HG03571 (cell line): ENCODE data around the gene RALGDS.
"Not testable (repeated sequence)": the region's sequence is repeated elsewhere in the genome, so short reads cannot be mapped to it uniquely, and the experiment has no call there.

Experiments
- ATAC-seq: cut with Tn5 transposase; IDR thresholded peaks from one replicate; pipeline ENCODE4 v1.9.1; 2021; ENCODE audit not compliant: unreplicated experiment

RALGDS gene

GRCh38 chr9:133090187-133090586 is 30.9 kb downstream of the RALGDS start:
- no peak for ATAC-seq

- no peak for ATAC-seq
These were observed 31.8 kb downstream of the RALGDS start for GRCh38 chr9:133089271-133089671.

GRCh38 chr9:133088756-133089155 is 32.3 kb downstream of the RALGDS start:
- ATAC-seq = no peak

DNA sequence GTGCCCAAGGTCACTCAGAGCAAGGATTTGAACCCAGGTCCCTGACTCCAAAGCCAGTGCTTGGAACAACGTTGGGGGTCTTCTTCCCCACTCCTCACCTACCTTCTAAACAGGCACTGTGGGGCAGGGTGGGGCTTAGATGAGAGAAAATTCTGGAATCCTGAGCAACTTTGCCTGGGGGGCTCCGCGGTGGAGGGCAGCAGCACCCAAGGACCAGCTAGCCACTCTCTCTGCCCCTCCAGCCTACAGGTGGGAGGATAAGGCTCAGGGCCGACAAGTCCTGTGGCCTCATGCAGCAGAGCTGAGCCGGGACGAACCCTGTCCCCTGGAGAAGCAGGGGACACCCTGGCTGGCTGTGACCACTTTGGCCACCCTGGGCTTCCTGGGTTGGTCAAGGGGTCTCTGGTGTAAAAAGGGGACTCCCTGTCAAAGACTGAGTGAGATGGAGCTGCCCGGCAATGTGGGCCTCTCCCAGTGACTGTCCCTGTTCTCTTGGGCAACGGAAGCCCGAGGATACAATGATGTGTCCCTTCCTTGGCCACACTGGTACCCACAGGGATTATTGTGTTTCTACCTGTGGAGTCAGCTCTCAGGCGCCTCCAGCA is 32.8 kb downstream of the RALGDS start:
- no peak for ATAC-seq

GRCh38 chr9:133087429-133088145 is 33.5 kb downstream of the RALGDS start:
- no peak for ATAC-seq

DNA sequence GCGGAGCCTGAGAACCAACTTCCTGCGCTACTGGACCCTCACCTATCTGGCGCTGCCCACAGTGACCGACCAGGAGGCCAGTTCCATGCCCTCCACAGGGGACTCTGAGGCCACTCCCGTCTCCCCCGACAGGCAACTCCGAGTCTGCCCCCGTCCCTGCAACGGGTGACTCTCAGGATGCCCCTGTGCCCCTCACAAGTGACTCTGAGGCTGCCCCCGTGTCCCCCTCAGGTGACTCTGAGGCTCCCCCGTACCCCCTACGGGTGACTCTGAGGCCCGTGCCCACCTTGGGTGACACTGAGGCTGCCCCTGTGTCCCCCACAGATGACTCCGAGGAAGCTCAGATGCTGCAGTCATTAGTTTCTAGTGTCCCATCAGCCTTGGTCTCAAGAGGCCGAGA is 34.1 kb downstream of the RALGDS start:
- no peak for ATAC-seq

GRCh38 chr9:133086212-133086860 is 34.7 kb downstream of the RALGDS start:
- ATAC-seq = not testable (repeated sequence)

GRCh38 chr9:133083688-133084087 is 37.4 kb downstream of the RALGDS start:
- not testable (repeated sequence) for ATAC-seq

- ATAC-seq = not testable (repeated sequence)
These were observed 38.9 kb downstream of the RALGDS start for GRCh38 chr9:133081957-133082644.

DNA sequence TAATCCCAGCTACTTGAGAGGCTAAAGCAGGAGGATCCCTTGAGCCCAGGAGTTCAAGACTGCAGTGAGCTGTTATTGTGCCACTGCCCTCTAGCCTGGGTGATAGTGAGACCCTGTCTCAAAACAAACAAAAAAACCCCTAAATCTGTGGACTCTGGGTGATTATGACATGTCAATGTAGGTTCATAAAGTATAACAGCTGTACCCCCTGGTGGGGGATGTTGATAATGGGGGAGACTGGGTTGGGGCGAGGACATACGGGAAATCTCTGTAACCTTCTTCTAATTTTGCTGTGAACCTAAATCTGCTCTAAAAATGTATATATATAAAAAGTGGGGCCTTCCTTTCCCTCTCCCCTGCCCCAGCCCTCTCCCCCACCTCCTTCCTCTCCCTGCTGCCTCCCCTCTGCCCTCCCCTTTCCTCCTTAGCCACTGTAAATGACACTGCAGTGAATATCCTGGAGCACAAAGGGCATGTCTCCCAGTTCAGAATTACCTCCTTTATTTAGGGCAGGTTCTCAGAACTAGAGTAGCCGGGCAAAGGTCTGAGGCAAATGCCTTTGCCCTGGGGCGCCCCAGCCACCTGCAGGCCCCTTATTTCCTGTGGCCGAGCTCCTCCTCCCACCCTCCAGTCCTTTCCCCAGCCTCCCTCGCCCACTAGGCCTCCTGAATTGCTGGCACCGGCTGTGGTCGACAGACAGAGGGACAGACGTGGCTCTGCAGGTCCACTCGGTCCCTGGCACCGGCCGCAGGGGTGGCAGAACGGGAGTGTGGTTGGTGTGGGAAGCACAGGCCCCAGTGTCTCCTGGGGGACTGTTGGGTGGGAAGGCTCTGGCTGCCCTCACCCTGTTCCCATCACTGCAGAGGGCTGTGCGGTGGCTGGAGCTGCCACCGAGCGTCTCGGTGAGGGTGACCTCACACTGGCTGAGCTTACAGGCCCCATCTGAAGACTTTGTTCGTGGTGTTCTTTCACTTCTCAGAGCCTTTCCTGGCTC is 40.0 kb downstream of the RALGDS start:
- not testable (repeated sequence) for ATAC-seq

GRCh38 chr9:133080161-133080560 is 40.9 kb downstream of the RALGDS start:
- no peak for ATAC-seq

- no peak for ATAC-seq
These were observed 42.6 kb downstream of the RALGDS start for GRCh38 chr9:133078486-133078885.

- ATAC-seq = no peak
These were observed 44.3 kb downstream of the RALGDS start for GRCh38 chr9:133076691-133077090.

GRCh38 chr9:133075925-133076630 is 45.0 kb downstream of the RALGDS start:
- no peak for ATAC-seq

DNA sequence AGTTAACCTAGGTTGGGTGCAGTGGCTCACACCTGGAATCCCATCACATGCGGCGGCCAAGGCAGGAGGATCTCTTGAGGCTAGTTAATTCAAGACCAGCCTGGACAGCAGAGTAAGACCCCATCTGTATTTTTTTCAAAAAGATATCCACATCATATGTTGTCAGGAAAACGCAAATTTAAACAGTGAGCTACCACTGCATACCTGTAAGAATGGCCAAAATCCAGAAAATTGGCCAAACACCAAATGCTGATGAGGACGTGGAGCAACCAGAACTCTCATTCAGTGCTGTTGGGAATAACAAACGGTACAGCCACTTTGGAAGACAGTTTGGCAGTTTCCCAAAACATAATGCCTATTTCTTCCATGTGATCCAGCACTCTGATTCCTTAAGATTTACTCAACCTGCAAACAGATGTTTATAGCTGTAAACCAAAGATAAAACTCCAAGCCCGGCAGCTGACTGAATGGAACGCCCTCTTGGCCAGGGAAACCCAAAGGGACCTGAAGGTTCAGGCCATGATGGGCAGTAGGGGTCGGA is 46.9 kb downstream of the RALGDS start:
- no peak for ATAC-seq

DNA sequence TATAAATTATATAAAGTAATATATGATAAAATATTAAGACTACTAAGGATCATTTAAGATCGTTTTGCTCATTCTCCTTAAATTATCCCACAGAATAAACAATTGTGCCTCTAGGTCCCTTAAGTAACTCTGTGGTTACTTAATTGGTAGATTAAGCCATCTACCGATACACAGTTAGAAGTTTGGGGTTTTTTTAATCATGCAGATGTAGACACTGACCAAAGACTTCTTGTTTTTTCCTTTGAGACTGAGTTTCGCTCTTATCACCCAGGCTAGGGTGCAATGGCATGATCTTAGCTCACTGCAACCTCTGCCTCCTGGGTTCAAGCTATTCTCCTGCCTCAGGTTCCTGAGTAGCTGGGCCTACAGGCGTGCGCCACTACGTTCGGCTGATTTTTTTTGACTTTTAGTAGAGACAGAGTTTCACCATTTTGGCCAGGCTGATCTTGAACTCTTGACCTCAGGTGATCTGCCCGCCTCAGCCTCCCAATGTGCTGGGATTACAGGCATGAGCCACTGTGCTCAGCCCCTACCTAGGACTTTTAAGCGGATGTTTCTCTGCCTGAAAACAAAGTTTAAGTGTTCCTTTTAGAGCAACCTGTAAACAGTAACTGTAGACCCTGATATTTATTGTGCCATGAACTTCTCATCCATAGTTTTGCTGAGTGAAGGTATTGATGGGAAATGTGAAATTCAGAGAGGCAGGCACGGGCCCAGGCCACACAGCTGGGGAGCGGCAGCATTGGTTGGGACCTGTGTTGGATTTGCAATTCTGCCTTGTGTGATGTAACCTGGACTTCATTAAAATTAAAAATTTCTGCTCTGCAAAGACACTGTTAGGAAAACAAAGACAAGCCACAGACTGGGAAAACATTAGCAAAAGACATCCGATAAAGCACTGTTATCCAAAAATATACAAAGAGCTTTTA is 47.7 kb downstream of the RALGDS start:
- no peak for ATAC-seq

DNA sequence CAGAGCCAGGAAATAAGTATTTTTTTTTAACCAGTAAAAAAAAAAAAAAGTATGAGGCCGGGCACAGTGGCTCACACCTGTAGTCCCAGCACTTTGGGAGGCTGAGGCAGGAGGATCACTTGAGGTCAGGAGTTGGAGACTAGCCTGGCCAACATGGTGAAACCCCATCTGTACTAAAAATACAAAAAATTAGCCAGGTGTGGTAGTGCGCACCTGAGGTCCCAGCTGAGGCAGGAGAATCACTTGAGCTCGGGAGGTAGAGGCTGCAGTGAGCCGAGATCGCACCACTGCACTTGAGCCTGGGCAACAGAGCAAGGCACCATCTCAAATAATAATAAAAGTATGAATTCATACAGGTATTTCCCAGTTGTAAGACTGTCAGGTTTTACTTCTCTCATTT is 48.8 kb downstream of the RALGDS start:
- ATAC-seq = not testable (repeated sequence)

DNA sequence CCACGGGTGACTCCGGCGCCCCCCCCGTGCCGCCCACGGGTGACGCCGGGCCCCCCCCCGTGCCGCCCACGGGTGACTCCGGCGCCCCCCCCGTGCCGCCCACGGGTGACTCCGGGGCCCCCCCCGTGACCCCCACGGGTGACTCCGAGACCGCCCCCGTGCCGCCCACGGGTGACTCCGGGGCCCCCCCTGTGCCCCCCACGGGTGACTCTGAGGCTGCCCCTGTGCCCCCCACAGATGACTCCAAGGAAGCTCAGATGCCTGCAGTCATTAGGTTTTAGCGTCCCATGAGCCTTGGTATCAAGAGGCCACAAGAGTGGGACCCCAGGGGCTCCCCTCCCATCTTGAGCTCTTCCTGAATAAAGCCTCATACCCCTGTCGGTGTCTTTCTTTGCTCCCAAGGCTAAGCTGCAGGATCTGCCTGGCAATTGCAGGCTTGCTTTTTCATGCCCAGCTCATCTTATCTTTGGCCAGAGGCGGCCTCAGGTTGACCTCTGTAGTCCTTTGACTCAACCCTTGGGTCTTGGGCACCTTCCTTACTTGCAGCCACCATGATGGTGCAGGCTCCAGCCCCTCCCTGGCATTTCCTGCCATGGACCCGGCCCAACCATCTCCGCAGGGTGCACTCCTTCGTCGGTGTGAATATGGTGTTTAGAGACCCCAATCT is 49.4 kb downstream of the RALGDS start:
- ATAC-seq = no peak
